22Rv1 (cell line): Measurements from ENCODE around the gene ZSCAN5A.

Experiments used
- CTCF ChIP-seq: fragments of 450-650 bp; IDR thresholded peaks from 2 replicates; pipeline ENCODE4 v1.5.1; 2017; ENCODE audit warnings: mild to moderate bottlenecking
- ZFX ChIP-seq: fragments of 450-650 bp; IDR thresholded peaks from 2 replicates; pipeline ENCODE4 v1.6.1; 2017; ENCODE audit warnings: antibody characterized with exemption, borderline replicate concordance

GRCh38 chr19:56301886-56302620 is 12.6 kb downstream of the ZSCAN5A start:
- TF ChIP-seq CTCF = no peak
- no peak for TF ChIP-seq ZFX
